SK-N-SH (cell line): ENCODE measurements around the gene THUMPD2. TPM values are rescaled to one million over a fixed set of nuclear protein-coding genes. Genes with fewer than 3 reads are reported as not detected.

ENCODE experiments used
- CTCF ChIA-PET: fragments of 300-600, 350-600 bp; formaldehyde crosslinking; extraction: SDS; loops from one replicate; lab custom pipeline; 2021; lab: Yijun Ruan, JAX
- POLR2A ChIA-PET: fragments of 350-600 bp; sonication (Branson Sonifier 250); formaldehyde crosslinking; extraction: SDS; loops from one replicate; lab custom pipeline; 2020; ENCODE audit warnings: antibody characterized with exemption, inconsistent platforms; lab: Yijun Ruan, JAX
- DNase-seq: peaks from one replicate; pipeline ENCODE4 v3.0.0; 2012
- H2AFZ ChIP-seq: fragments of 200-600 bp; sonication (generic); 2 replicates; pipeline ENCODE4 v1.8.1; 2016; ENCODE audit warnings: antibody characterized with exemption, mild to moderate bottlenecking, low read depth
- H3F3A ChIP-seq: fragments of 200-600 bp; sonication (generic); replicated peaks from 2 replicates; pipeline ENCODE3; 2016; ENCODE audit warnings: antibody characterized with exemption, mild to moderate bottlenecking; ENCODE audit not compliant: insufficient read depth
- H3K27ac ChIP-seq, 2 experiments: fragments of 200-500 bp in 1 of 2; fragments of 200-600 bp in 1 of 2; sonication (Bioruptor generic) in 1 of 2; sonication (generic), shearing (Covaris generic) in 1 of 2; 2 replicates each; pipeline versions ENCODE4 v1.5.1 to v1.6.1; 2014 to 2016; ENCODE audit warnings: low read depth in 2 of 2, inconsistent platforms in 1 of 2, low read length in 1 of 2, mild to moderate bottlenecking in 1 of 2, mixed read lengths in 1 of 2
- H3K27me3 ChIP-seq: fragments of 200-600 bp; sonication (generic), shearing (Covaris generic); 2 replicates; pipeline ENCODE4 v1.6.1; 2016; ENCODE audit warnings: mixed run types; ENCODE audit not compliant: insufficient read depth
- H3K36me3 ChIP-seq, 2 experiments: fragments of 200-500 bp in 1 of 2; fragments of 200-600 bp in 1 of 2; sonication (Bioruptor generic) in 1 of 2; sonication (generic) in 1 of 2; replicated peaks in 1 of 2; 2 replicates each; pipeline versions ENCODE3 to v1.5.1; 2014 to 2016; ENCODE audit warnings: low read length in 1 of 2, mild to moderate bottlenecking in 1 of 2; ENCODE audit not compliant: insufficient read depth in 2 of 2, control insufficient read depth in 1 of 2
- H3K4me1 ChIP-seq, 2 experiments: fragments of 200-500 bp in 1 of 2; fragments of 200-600 bp in 1 of 2; sonication (Bioruptor generic) in 1 of 2; sonication (generic), shearing (Covaris generic) in 1 of 2; 2 replicates each; pipeline versions ENCODE4 v1.5.1 to v1.6.1; 2014 to 2016; ENCODE audit warnings: low read depth in 1 of 2, low read length in 1 of 2, mixed run types in 1 of 2; ENCODE audit not compliant: insufficient read depth in 2 of 2, control insufficient read depth in 1 of 2
- H3K4me2 ChIP-seq: fragments of 200-600 bp; sonication (generic), shearing (Covaris generic); 2 replicates; pipeline ENCODE4 v1.6.1; 2017; ENCODE audit warnings: mixed run types
- H3K4me3 ChIP-seq, 2 experiments: fragments of 200-500 bp in 1 of 2; fragments of 200-600 bp in 1 of 2; sonication (Bioruptor generic) in 1 of 2; sonication (generic), shearing (Covaris generic) in 1 of 2; 2 replicates each; pipeline versions ENCODE4 v1.5.1 to v1.8.1; 2014 to 2016; ENCODE audit warnings: low read depth in 2 of 2, inconsistent platforms in 1 of 2, low read length in 1 of 2, mild to moderate bottlenecking in 1 of 2, mixed read lengths in 1 of 2, moderate library complexity in 1 of 2
- H3K79me2 ChIP-seq: fragments of 200-600 bp; sonication (generic); 2 replicates; pipeline ENCODE4 v1.8.1; 2017; ENCODE audit warnings: mild to moderate bottlenecking; ENCODE audit not compliant: insufficient read depth
- H3K9ac ChIP-seq: fragments of 200-600 bp; sonication (generic); 2 replicates; pipeline ENCODE4 v1.6.1; 2017; ENCODE audit warnings: mixed run types
- H3K9me2 ChIP-seq: fragments of 200-600 bp; sonication (generic); 2 replicates; pipeline ENCODE4 v1.6.1; 2017; ENCODE audit warnings: mixed run types
- H3K9me3 ChIP-seq: fragments of 200-600 bp; sonication (generic); 2 replicates; pipeline ENCODE4 v1.6.1; 2017; ENCODE audit warnings: mixed run types, mild to moderate bottlenecking, moderate library complexity
- H4K20me1 ChIP-seq: fragments of 200-600 bp; sonication (generic); 2 replicates; pipeline ENCODE4 v1.6.1; 2017; ENCODE audit warnings: mild to moderate bottlenecking, mixed run types; ENCODE audit not compliant: insufficient read depth
- CHD2 ChIP-seq: fragments of 150-350 bp; IDR thresholded peaks from 2 replicates; pipeline ENCODE4 v1.6.1; 2018; ENCODE audit warnings: low read length; ENCODE audit not compliant: partially characterized antibody
- ELF1 ChIP-seq: IDR thresholded peaks from 2 replicates; pipeline ENCODE4 v1.4.0; 2012
- EP300 ChIP-seq, 2 experiments: IDR thresholded peaks; 2 replicates each; pipeline versions ENCODE4 v1.4.0 to v1.6.1; 2012; ENCODE audit warnings: borderline replicate concordance in 1 of 2, low read depth in 1 of 2, low read length in 1 of 2
- EZH2phosphoT487 ChIP-seq: fragments of 200-600 bp; sonication (generic); IDR thresholded peaks from 2 replicates; pipeline ENCODE4 v1.6.1; 2017; ENCODE audit warnings: low read depth, mixed run types, mild to moderate bottlenecking, antibody characterized with exemption, moderate library complexity, borderline replicate concordance
- FOSL2 ChIP-seq: IDR thresholded peaks from 2 replicates; pipeline ENCODE4 v1.4.0; 2012; ENCODE audit warnings: low read depth, mild to moderate bottlenecking, moderate library complexity, borderline replicate concordance
- FOXJ3 ChIP-seq: sonication (generic); formaldehyde crosslinking; IDR thresholded peaks from 2 replicates; pipeline ENCODE4 v1.5.1; 2020; ENCODE audit warnings: mild to moderate bottlenecking, missing genetic modification reagents
- FOXM1 ChIP-seq: IDR thresholded peaks from 2 replicates; pipeline ENCODE4 v1.4.0; 2012; ENCODE audit warnings: low read depth, mild to moderate bottlenecking
- GABPA ChIP-seq: IDR thresholded peaks from 2 replicates; pipeline ENCODE4 v1.4.0; 2012; ENCODE audit warnings: low read depth, mild to moderate bottlenecking
- GATA2 ChIP-seq: sonication (generic); formaldehyde crosslinking; IDR thresholded peaks from 2 replicates; pipeline ENCODE4 v1.5.0; 2020; ENCODE audit warnings: mild to moderate bottlenecking, missing genetic modification reagents
- JUND ChIP-seq: IDR thresholded peaks from 2 replicates; pipeline ENCODE4 v1.4.0; 2012
- MAX ChIP-seq: IDR thresholded peaks from 2 replicates; pipeline ENCODE4 v1.4.0; 2012; ENCODE audit warnings: low read depth
- MEF2A ChIP-seq: IDR thresholded peaks from 2 replicates; pipeline ENCODE4 v1.4.0; 2012; ENCODE audit warnings: low read depth, borderline replicate concordance
- MXI1 ChIP-seq: IDR thresholded peaks from 2 replicates; pipeline ENCODE4 v1.6.1; 2012; ENCODE audit warnings: mild to moderate bottlenecking, low read depth, low read length, improper control_type of control experiment
- NFIC ChIP-seq: IDR thresholded peaks from 2 replicates; pipeline ENCODE4 v1.4.0; 2012; ENCODE audit warnings: borderline replicate concordance
- NRF1 ChIP-seq: IDR thresholded peaks from 2 replicates; pipeline ENCODE4 v1.6.1; 2012; ENCODE audit warnings: low read depth, mild to moderate bottlenecking, low read length
- RCOR1 ChIP-seq: fragments of 150-350 bp; IDR thresholded peaks from 2 replicates; pipeline ENCODE4 v1.6.1; 2017; ENCODE audit warnings: antibody characterized with exemption, low read length
- RFX5 ChIP-seq: IDR thresholded peaks from 2 replicates; pipeline ENCODE4 v1.6.1; 2012; ENCODE audit warnings: mild to moderate bottlenecking, improper control_type of control experiment, low read length
- SIN3A ChIP-seq: IDR thresholded peaks from 2 replicates; pipeline ENCODE4 v1.6.1; 2012; ENCODE audit warnings: low read depth, mild to moderate bottlenecking, low read length, moderate library complexity, borderline replicate concordance
- TAF1 ChIP-seq: IDR thresholded peaks from 2 replicates; pipeline ENCODE4 v1.6.1; 2012; ENCODE audit warnings: low read depth, mild to moderate bottlenecking, low read length, moderate library complexity, borderline replicate concordance
- TCF12 ChIP-seq: IDR thresholded peaks from 2 replicates; pipeline ENCODE4 v1.4.0; 2012
- TEAD4 ChIP-seq: IDR thresholded peaks from 2 replicates; pipeline ENCODE4 v1.4.0; 2012; ENCODE audit warnings: mild to moderate bottlenecking, borderline replicate concordance; ENCODE audit not compliant: insufficient read depth
- ZBTB33 ChIP-seq: IDR thresholded peaks from 2 replicates; pipeline ENCODE4 v1.4.0; 2012; ENCODE audit warnings: low read depth, borderline replicate concordance
- WGBS: methylation state at CpG from one replicate; pipeline ENCODE4 v1.1.6; 2017; ENCODE audit warnings: low lambda C conversion rate; 5-methylcytosine and 5-hydroxymethylcytosine counted together
- polyA plus RNA-seq, 3 experiments: library from polyadenylated mRNA; depleted of rRNA; stranded (reverse); fragments of >200 nt; gene quantifications; 2 replicates each; pipeline ENCODE4 v1.2.3, GENCODE V29; 2012

THUMPD2 gene
- polyA plus RNA-seq, 1 of the 3 experiments (the other 2 are of a cell fraction): 5.3 TPM

- H3K79me2 ChIP-seq: peaks cover 35% of the 10 kb centered on the region
- H3K36me3 ChIP-seq: peaks cover 7 to 36% of the 10 kb centered on the region in 2 experiments
- no peak for DNase-seq
- H3K4me3 ChIP-seq: no peak overlapping the region
- H3K9me3 ChIP-seq: no peaks in the 10 kb centered on the region
- H3K4me1 ChIP-seq: peaks cover 10 to 27% of the 10 kb centered on the region in 2 experiments
- H3K27ac ChIP-seq: no peak overlapping the region
- H3K9ac ChIP-seq: no peak overlapping the region
- H3K27me3 ChIP-seq: no peaks in the 10 kb centered on the region
- WGBS: 96% methylated on average over 10 of the region's 10 CpGs
- no peaks in the 10 kb centered on the region for H3K9me2 ChIP-seq
- POLR2A ChIA-PET: no interaction called here
- CTCF ChIA-PET: interaction anchor here (0.7 to 8.0 kb wide), 3 partner anchors 18 to 419 kb away, joined by 3 to 88 read pairs (median 3); no protein-coding TSS in a partner anchor
- H3F3A ChIP-seq: peaks cover 27% of the 10 kb centered on the region
- H2AFZ ChIP-seq: no peak overlapping the region
- no peak overlapping the region for H3K4me2 ChIP-seq
- no peaks in the 10 kb centered on the region for H4K20me1 ChIP-seq
- TF ChIP-seq FOXJ3 (CRISPR knock-in tag) (no peak), EP300 (IDR thresholded peaks at IDR 0.05; ENCODE audit: borderline replicate concordance in 1 of 2, low read depth in 1 of 2, low read length in 1 of 2) (no peak), TCF12 (no peak), FOXM1 (no peak), TEAD4 (no peak), GATA2 (CRISPR knock-in tag) (no peak), GABPA (no peak)
Observed at GRCh38 chr2:39733070-39733674, 45.9 kb downstream of the THUMPD2 start.

GRCh38 chr2:39732482-39732881 is 46.6 kb downstream of the THUMPD2 start:
- no peaks in the 10 kb centered on the region for H4K20me1 ChIP-seq
- no peak overlapping the region for H3K27ac ChIP-seq
- 100% methylated on average over 1 of the region's 1 CpG for WGBS
- H3K4me3 ChIP-seq: no peak overlapping the region
- H3F3A ChIP-seq: peaks cover 25% of the 10 kb centered on the region
- no peaks in the 10 kb centered on the region for H3K27me3 ChIP-seq
- H2AFZ ChIP-seq: no peak overlapping the region
- peaks cover 7 to 36% of the 10 kb centered on the region in 2 experiments for H3K36me3 ChIP-seq
- ChIA-PET CTCF (interaction anchor here (0.7 to 8.0 kb wide), 5 partner anchors 17 to 418 kb away, joined by 3 to 88 read pairs (median 3); no protein-coding TSS in a partner anchor), POLR2A (interaction anchor here (0.6 kb wide), 1 partner anchor 119 kb away, joined by 3 read pairs; no protein-coding TSS in a partner anchor)
- H3K4me1 ChIP-seq: peaks cover 10 to 21% of the 10 kb centered on the region in 2 experiments; a peak in 3 of 4 replicates
- no peak overlapping the region for H3K9ac ChIP-seq
- H3K79me2 ChIP-seq: peaks cover 35% of the 10 kb centered on the region
- H3K4me2 ChIP-seq: no peak overlapping the region
- no peaks in the 10 kb centered on the region for H3K9me3 ChIP-seq
- no peak for DNase-seq
- TF ChIP-seq TEAD4: no peak
- TF ChIP-seq GABPA: no peak
- no peak for TF ChIP-seq SIN3A
- no peak for TF ChIP-seq ZBTB33
- TF ChIP-seq MXI1: no peak
- no peak for TF ChIP-seq RFX5
- no peak for TF ChIP-seq CHD2
- no peak for TF ChIP-seq FOSL2
- TF ChIP-seq MAX: no peak
- TF ChIP-seq MEF2A: no peak
- no peak for TF ChIP-seq TAF1
- TF ChIP-seq NFIC: no peak
- TF ChIP-seq JUND: no peak
- TF ChIP-seq EZH2phosphoT487: no peak
- TF ChIP-seq RCOR1: no peak
- no peak for TF ChIP-seq FOXJ3 (CRISPR knock-in tag)
- TF ChIP-seq ELF1: no peak
- TF ChIP-seq NRF1: no peak
- no peak for TF ChIP-seq EP300 (IDR thresholded peaks at IDR 0.05; ENCODE audit: borderline replicate concordance in 1 of 2, low read depth in 1 of 2, low read length in 1 of 2)
- H3K9me2 ChIP-seq: no peaks in the 10 kb centered on the region
